H9 (cell line): ENCODE data around the gene ECHDC1. TPM values are rescaled to one million over a fixed set of nuclear protein-coding genes. Genes with fewer than 3 reads are reported as not detected.
A peak's percentile ranks its signal among the peaks of the same experiment; 100 is the strongest.

Experiments used
- DNase-seq: peaks from one replicate; pipeline ENCODE4 v3.0.0-alpha.2; 2017
- H2AFZ ChIP-seq: one replicate; pipeline ENCODE4 v1.6.1; 2013; ENCODE audit warnings: mild to moderate bottlenecking, low read length, control low read depth, moderate library complexity
- H2AK5ac ChIP-seq: 2 replicates; pipeline ENCODE4 v1.6.1; 2013; ENCODE audit warnings: low read length, control low read depth, mixed read lengths; ENCODE audit not compliant: insufficient read length
- H2BK120ac ChIP-seq: one replicate; pipeline ENCODE4 v1.6.1; 2013; ENCODE audit warnings: low read depth, mild to moderate bottlenecking, low read length, control low read depth, inconsistent platforms; ENCODE audit not compliant: poor library complexity, severe bottlenecking
- H2BK12ac ChIP-seq: 2 replicates; pipeline ENCODE4 v1.6.1; 2013; ENCODE audit warnings: low read length, control low read depth, mixed read lengths, low read depth; ENCODE audit not compliant: insufficient read length
- H2BK15ac ChIP-seq: 2 replicates; pipeline ENCODE4 v1.6.1; 2013; ENCODE audit warnings: low read depth, low read length, control low read depth
- H2BK20ac ChIP-seq: one replicate; pipeline ENCODE4 v1.6.1; 2013; ENCODE audit warnings: low read depth, mild to moderate bottlenecking, low read length, control low read depth, inconsistent platforms; ENCODE audit not compliant: poor library complexity, severe bottlenecking
- H2BK5ac ChIP-seq: 2 replicates; pipeline ENCODE4 v1.6.1; 2013; ENCODE audit warnings: low read length, control low read depth, mixed read lengths; ENCODE audit not compliant: insufficient read length
- H3K14ac ChIP-seq: 2 replicates; pipeline ENCODE4 v1.6.1; 2013; ENCODE audit warnings: low read length, control low read depth; ENCODE audit not compliant: insufficient read depth
- H3K18ac ChIP-seq: 2 replicates; pipeline ENCODE4 v1.6.1; 2013; ENCODE audit warnings: low read depth, mild to moderate bottlenecking, mixed read lengths, low read length, control low read depth; ENCODE audit not compliant: insufficient read length
- H3K23ac ChIP-seq: 2 replicates; pipeline ENCODE4 v1.6.1; 2013; ENCODE audit warnings: low read length, control low read depth, mixed read lengths, low read depth; ENCODE audit not compliant: insufficient read length
- H3K23me2 ChIP-seq: 2 replicates; pipeline ENCODE4 v1.6.1; 2013; ENCODE audit warnings: low read depth, mild to moderate bottlenecking, mixed read lengths, low read length, control low read depth; ENCODE audit not compliant: insufficient read length, poor library complexity, severe bottlenecking
- H3K27ac ChIP-seq: 2 replicates; pipeline ENCODE4 v1.5.1; 2013; ENCODE audit warnings: low read length, control low read depth, mixed read lengths, low read depth; ENCODE audit not compliant: insufficient read length
- H3K27me3 ChIP-seq: 2 replicates; pipeline ENCODE4 v1.6.1; 2013; ENCODE audit warnings: low read length, control low read depth, inconsistent platforms; ENCODE audit not compliant: insufficient read depth
- H3K4ac ChIP-seq: 2 replicates; pipeline ENCODE4 v1.6.1; 2013; ENCODE audit warnings: low read depth, mild to moderate bottlenecking, control low read depth, inconsistent platforms, low read length, moderate library complexity
- H3K4me1 ChIP-seq: 2 replicates; pipeline ENCODE4 v1.6.1; 2013; ENCODE audit warnings: low read length, control low read depth, inconsistent platforms; ENCODE audit not compliant: insufficient read depth
- H3K4me2 ChIP-seq: 2 replicates; pipeline ENCODE4 v1.6.1; 2013; ENCODE audit warnings: low read length, control low read depth, mixed read lengths; ENCODE audit not compliant: insufficient read length, insufficient read depth
- H3K56ac ChIP-seq: 2 replicates; pipeline ENCODE4 v1.6.1; 2013; ENCODE audit warnings: low read depth, mild to moderate bottlenecking, mixed read lengths, low read length, control low read depth; ENCODE audit not compliant: insufficient read length
- H3K79me1 ChIP-seq: 2 replicates; pipeline ENCODE4 v1.6.1; 2013; ENCODE audit warnings: low read depth, mild to moderate bottlenecking, moderate library complexity, low read length, control low read depth, inconsistent platforms; ENCODE audit not compliant: insufficient read depth, poor library complexity, severe bottlenecking
- H3K79me2 ChIP-seq: 2 replicates; pipeline ENCODE4 v1.6.1; 2013; ENCODE audit warnings: low read length, control low read depth, inconsistent platforms; ENCODE audit not compliant: insufficient read depth
- H3K9ac ChIP-seq: 2 replicates; pipeline ENCODE4 v1.6.1; 2013; ENCODE audit warnings: low read length, control low read depth, mixed read lengths; ENCODE audit not compliant: insufficient read length; ENCODE audit errors: extremely low read depth
- H3K9me3 ChIP-seq: one replicate; pipeline ENCODE4 v1.6.1; 2013; ENCODE audit warnings: low read depth, low read length, inconsistent platforms; ENCODE audit not compliant: control insufficient read depth
- H3T11ph ChIP-seq: one replicate; pipeline ENCODE4 v1.6.1; 2013; ENCODE audit warnings: mild to moderate bottlenecking, low read length, control low read depth, inconsistent platforms
- H4K20me1 ChIP-seq: one replicate; pipeline ENCODE4 v1.6.1; 2013; ENCODE audit not compliant: control insufficient read depth, insufficient read length, insufficient read depth
- H4K5ac ChIP-seq: 2 replicates; pipeline ENCODE4 v1.6.1; 2013; ENCODE audit warnings: low read depth, mild to moderate bottlenecking, mixed read lengths, low read length, control low read depth; ENCODE audit not compliant: insufficient read length
- H4K8ac ChIP-seq: replicated peaks from 2 replicates; pipeline ENCODE4 v1.6.1; 2013; ENCODE audit warnings: low read length, control low read depth, mixed read lengths, low read depth; ENCODE audit not compliant: insufficient read length
- H4K91ac ChIP-seq: 2 replicates; pipeline ENCODE4 v1.6.1; 2013; ENCODE audit warnings: low read depth, mild to moderate bottlenecking, moderate library complexity, mixed read lengths, low read length, control low read depth; ENCODE audit not compliant: insufficient read length
- H3K27ac Mint-ChIP-seq, 3 experiments: 2 replicates in 2 of 3; 3 replicates in 1 of 3; pipeline ENCODE4 v1.8.0; 2020 to 2021; ENCODE audit warnings: mixed read lengths in 3 of 3, mild to moderate bottlenecking in 1 of 3, moderate library complexity in 1 of 3
- H3K27me3 Mint-ChIP-seq: 2 replicates; pipeline ENCODE4 v1.8.0; 2021; ENCODE audit warnings: low read depth, mild to moderate bottlenecking, moderate library complexity, mixed read lengths
- H3K36me3 Mint-ChIP-seq, 3 experiments: 2 replicates in 2 of 3; 3 replicates in 1 of 3; pipeline ENCODE4 v1.8.0; 2020 to 2021; ENCODE audit warnings: low read depth in 3 of 3, mixed read lengths in 3 of 3; ENCODE audit not compliant: insufficient read depth in 1 of 3
- H3K4me1 Mint-ChIP-seq, 2 experiments: 2 replicates each; pipeline ENCODE4 v1.8.0; 2020; ENCODE audit warnings: mixed read lengths in 2 of 2
- H3K4me3 Mint-ChIP-seq, 2 experiments: 2 replicates in 1 of 2; 3 replicates in 1 of 2; pipeline ENCODE4 v1.8.0; 2020 to 2021; ENCODE audit warnings: mild to moderate bottlenecking in 2 of 2, mixed read lengths in 2 of 2, moderate library complexity in 1 of 2
- H3K9me3 Mint-ChIP-seq, 2 experiments: 2 replicates in 1 of 2; 3 replicates in 1 of 2; pipeline ENCODE4 v1.8.0; 2020; ENCODE audit warnings: mild to moderate bottlenecking in 2 of 2, mixed read lengths in 2 of 2, moderate library complexity in 1 of 2
- WGBS: extraction: QIAGEN DNeasy Blood & Tissue Kit; methylation state at CpG from one replicate; pipeline ENCODE4 v1.1.7; 2013; ENCODE audit warnings: missing lambda C conversion rate, low lambda C conversion rate, mixed read lengths; ENCODE audit not compliant: insufficient read length; ENCODE audit errors: extremely low coverage; 5-methylcytosine and 5-hydroxymethylcytosine counted together
- long read RNA-seq: library from polyadenylated mRNA; unstranded; transcript quantifications from one replicate; pipeline ENCODE4 v2.0.0, GENCODE V29; 2020
- total RNA-seq: library from RNA; stranded (reverse); gene quantifications from 2 replicates; pipeline ENCODE4 v1.2.1, GENCODE V29; 2021
- TF ChIP-seq, protein P1 (sequence below): fragments of 200-600 bp; sonication (generic); conservative IDR thresholded peaks from 3 replicates; pipeline ENCODE4 v1.8.0; 2021; ENCODE audit warnings: antibody characterized with exemption, mild to moderate bottlenecking

Gene ECHDC1, protein sequence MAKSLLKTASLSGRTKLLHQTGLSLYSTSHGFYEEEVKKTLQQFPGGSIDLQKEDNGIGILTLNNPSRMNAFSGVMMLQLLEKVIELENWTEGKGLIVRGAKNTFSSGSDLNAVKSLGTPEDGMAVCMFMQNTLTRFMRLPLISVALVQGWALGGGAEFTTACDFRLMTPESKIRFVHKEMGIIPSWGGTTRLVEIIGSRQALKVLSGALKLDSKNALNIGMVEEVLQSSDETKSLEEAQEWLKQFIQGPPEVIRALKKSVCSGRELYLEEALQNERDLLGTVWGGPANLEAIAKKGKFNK
- total RNA-seq = 47.8 and 49.8 TPM in 2 replicates
- long read RNA-seq, transcript ECHDC1-207 (7 exons, 1,009 nt) = minor isoform, 7 of 335 reads
- long read RNA-seq, transcript ECHDC1-214 (6 exons, 2,443 nt) = minor isoform, 12 of 335 reads
- long read RNA-seq, transcript ECHDC1-210 (6 exons, 2,341 nt) = major isoform, 188 of 335 reads
- long read RNA-seq, transcript ECHDC1-203 (5 exons, 1,354 nt) = minor isoform, 46 of 335 reads
- long read RNA-seq, partial matches to known transcripts = 35 of 335 reads
- long read RNA-seq, other reads (novel, unspliced or antisense) = 23 of 335 reads

- no CpG with 5 or more reads among the region's 75 CpGs for WGBS
- Histone ChIP-seq H3K9me3 (no peaks in the 10 kb centered on the region), H4K5ac (peak within 1 kb of the TSS; percentile 82), H2BK15ac (no peak within 1 kb of the TSS), H2BK5ac (no peak within 1 kb of the TSS), H4K8ac (peak within 1 kb of the TSS; percentile 57), H4K20me1 (no peaks in the 10 kb centered on the region), H3K23me2 (peaks cover 20% of the 10 kb centered on the region), H3K79me1 (no peaks in the 10 kb centered on the region), H2AK5ac (no peak within 1 kb of the TSS), H3K9ac (peak within 1 kb of the TSS; percentile 92), H3K18ac (peak within 1 kb of the TSS; percentile 58), H3K4me2 (peak within 1 kb of the TSS; percentile 87), H3K23ac (no peak within 1 kb of the TSS), H3K27ac (peak within 1 kb of the TSS; percentile 50), H3K27me3 (no peaks in the 10 kb centered on the region), H2BK20ac (no peak within 1 kb of the TSS), H3T11ph (no peak within 1 kb of the TSS), H4K91ac (no peak within 1 kb of the TSS), H3K56ac (no peak within 1 kb of the TSS), H3K14ac (peak within 1 kb of the TSS; percentile 82), H2BK120ac (no peak within 1 kb of the TSS), H3K4me1 (peaks cover 11% of the 10 kb centered on the region; the same call in 1 of the 2 replicates), H2BK12ac (no peak within 1 kb of the TSS), H3K4ac (no peak within 1 kb of the TSS; the same call in 1 of the 2 replicates), H3K79me2 (peaks cover 21% of the 10 kb centered on the region; the same call in 1 of the 2 replicates), H2AFZ (peak within 1 kb of the TSS; percentile 6)
- Mint-ChIP-seq H3K4me1 (peaks cover 14 to 21% of the 10 kb centered on the region in 2 experiments), H3K36me3 (peaks cover 0 to 6% (median 0%) of the 10 kb centered on the region in 3 experiments; a peak in 2 of 7 replicates), H3K4me3 (no peak within 1 kb of the TSS), H3K9me3 (peaks cover 0 to 5% of the 10 kb centered on the region in 2 experiments; a peak in 2 of 5 replicates), H3K27me3 (no peaks in the 10 kb centered on the region), H3K27ac (no peak within 1 kb of the TSS)
- peak; percentile 62 for DNase-seq
- TF ChIP-seq, protein P1, sequence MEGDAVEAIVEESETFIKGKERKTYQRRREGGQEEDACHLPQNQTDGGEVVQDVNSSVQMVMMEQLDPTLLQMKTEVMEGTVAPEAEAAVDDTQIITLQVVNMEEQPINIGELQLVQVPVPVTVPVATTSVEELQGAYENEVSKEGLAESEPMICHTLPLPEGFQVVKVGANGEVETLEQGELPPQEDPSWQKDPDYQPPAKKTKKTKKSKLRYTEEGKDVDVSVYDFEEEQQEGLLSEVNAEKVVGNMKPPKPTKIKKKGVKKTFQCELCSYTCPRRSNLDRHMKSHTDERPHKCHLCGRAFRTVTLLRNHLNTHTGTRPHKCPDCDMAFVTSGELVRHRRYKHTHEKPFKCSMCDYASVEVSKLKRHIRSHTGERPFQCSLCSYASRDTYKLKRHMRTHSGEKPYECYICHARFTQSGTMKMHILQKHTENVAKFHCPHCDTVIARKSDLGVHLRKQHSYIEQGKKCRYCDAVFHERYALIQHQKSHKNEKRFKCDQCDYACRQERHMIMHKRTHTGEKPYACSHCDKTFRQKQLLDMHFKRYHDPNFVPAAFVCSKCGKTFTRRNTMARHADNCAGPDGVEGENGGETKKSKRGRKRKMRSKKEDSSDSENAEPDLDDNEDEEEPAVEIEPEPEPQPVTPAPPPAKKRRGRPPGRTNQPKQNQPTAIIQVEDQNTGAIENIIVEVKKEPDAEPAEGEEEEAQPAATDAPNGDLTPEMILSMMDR = no peak
Measured at GRCh38 chr6:127342946-127343808, at the start of gene ECHDC1. Gene ECHDC1, minus strand, starts transcription at chr6:127343609. Its CDS starts 12,581 bp downstream, at chr6:127331028.
